ENCODE data around the gene GPT2.

DNA sequence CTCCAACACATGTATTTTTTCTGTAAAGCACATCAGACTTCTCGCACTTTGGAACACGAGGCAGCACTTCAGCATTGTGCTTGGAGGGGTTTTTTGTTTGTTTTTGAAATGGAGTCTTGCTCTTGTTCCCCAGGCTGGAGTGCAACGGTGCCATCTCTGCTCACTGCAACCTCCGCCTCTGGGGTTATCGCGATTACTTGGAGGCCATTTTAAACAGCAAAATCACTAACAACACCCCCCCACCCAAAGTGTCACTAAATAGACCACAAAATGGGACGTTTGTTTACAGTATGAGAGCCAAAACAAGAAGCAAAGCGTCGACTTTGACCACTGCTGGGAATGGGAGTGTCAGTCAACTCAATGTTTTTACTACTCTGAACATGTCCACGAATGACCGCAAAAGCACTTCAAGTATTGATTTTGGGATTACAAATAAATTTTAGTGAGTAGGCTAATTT lies 44.1 kb upstream of the GPT2 start:
- no peak for TF ChIP-seq POLR2AphosphoS5 (IDR thresholded peaks at IDR 0.05)
- TF ChIP-seq, protein P1, sequence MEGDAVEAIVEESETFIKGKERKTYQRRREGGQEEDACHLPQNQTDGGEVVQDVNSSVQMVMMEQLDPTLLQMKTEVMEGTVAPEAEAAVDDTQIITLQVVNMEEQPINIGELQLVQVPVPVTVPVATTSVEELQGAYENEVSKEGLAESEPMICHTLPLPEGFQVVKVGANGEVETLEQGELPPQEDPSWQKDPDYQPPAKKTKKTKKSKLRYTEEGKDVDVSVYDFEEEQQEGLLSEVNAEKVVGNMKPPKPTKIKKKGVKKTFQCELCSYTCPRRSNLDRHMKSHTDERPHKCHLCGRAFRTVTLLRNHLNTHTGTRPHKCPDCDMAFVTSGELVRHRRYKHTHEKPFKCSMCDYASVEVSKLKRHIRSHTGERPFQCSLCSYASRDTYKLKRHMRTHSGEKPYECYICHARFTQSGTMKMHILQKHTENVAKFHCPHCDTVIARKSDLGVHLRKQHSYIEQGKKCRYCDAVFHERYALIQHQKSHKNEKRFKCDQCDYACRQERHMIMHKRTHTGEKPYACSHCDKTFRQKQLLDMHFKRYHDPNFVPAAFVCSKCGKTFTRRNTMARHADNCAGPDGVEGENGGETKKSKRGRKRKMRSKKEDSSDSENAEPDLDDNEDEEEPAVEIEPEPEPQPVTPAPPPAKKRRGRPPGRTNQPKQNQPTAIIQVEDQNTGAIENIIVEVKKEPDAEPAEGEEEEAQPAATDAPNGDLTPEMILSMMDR (IDR thresholded peaks at IDR 0.05): no peak
